K562 (cell line): ENCODE results near the gene GPC2. TPM values are rescaled to one million over a fixed set of nuclear protein-coding genes. Genes with fewer than 3 reads are reported as not detected.

ENCODE experiments used
- KAT2B ChIP-seq: IDR thresholded peaks from one replicate; pipeline ENCODE4 v1.6.1; 2012; ENCODE audit warnings: low read depth, mild to moderate bottlenecking, control low read depth, inconsistent platforms, low read length, moderate library complexity
- NR3C1 ChIP-seq: sonication (generic); formaldehyde crosslinking; IDR thresholded peaks from 2 replicates; pipeline ENCODE4 v1.8.1; 2022; ENCODE audit warnings: missing genetic modification reagents
- PCBP2 ChIP-seq: fragments of 200-400 bp; formaldehyde crosslinking; IDR thresholded peaks from 2 replicates; pipeline ENCODE4 v1.6.1; 2018; ENCODE audit warnings: low read length, low read depth, mild to moderate bottlenecking, moderate library complexity; ENCODE audit not compliant: poor library complexity, severe bottlenecking
- POU5F1 ChIP-seq: fragments of 150-350 bp; IDR thresholded peaks from 2 replicates; pipeline ENCODE4 v1.6.1; 2014; ENCODE audit warnings: borderline replicate concordance, low read length, low read depth, mild to moderate bottlenecking; ENCODE audit not compliant: partially characterized antibody
- SAFB ChIP-seq: fragments of 200-400 bp; formaldehyde crosslinking; IDR thresholded peaks from 2 replicates; pipeline ENCODE4 v1.6.1; 2017; ENCODE audit warnings: low read depth, low read length, borderline replicate concordance
- SMARCA5 ChIP-seq: fragments of 450-650 bp; IDR thresholded peaks from 2 replicates; pipeline ENCODE4 v1.6.1; 2016
- SRF ChIP-seq, 2 experiments: fragments of 250-450, 450-650 bp in 1 of 2; sonication (Bioruptor Pico) in 1 of 2; sonication (generic) in 1 of 2; formaldehyde crosslinking; IDR thresholded peaks; 2 replicates each; pipeline versions ENCODE4 v1.5.0 to v1.5.1; 2020 to 2022; ENCODE audit warnings: mild to moderate bottlenecking in 1 of 2, missing genetic modification reagents in 1 of 2
- THAP12 ChIP-seq: fragments of 250-450 bp; sonication (Bioruptor Pico); IDR thresholded peaks from 2 replicates; pipeline ENCODE4 v1.9.0; 2021; ENCODE audit warnings: mild to moderate bottlenecking, inconsistent platforms
- USF1 ChIP-seq: sonication (generic); formaldehyde crosslinking; IDR thresholded peaks from 2 replicates; pipeline ENCODE4 v1.9.0; 2022; ENCODE audit warnings: mild to moderate bottlenecking, missing genetic modification reagents
- ZBTB34 ChIP-seq: fragments of 250-450 bp; sonication (Bioruptor Pico); IDR thresholded peaks from 2 replicates; pipeline ENCODE4 v1.8.0; 2021; ENCODE audit warnings: mild to moderate bottlenecking, moderate library complexity
- ZFP36 ChIP-seq: fragments of 150-350 bp; IDR thresholded peaks from 2 replicates; pipeline ENCODE4 v1.6.1; 2018; ENCODE audit warnings: low read length, low read depth; ENCODE audit not compliant: partially characterized antibody
- ZNF140 ChIP-seq: fragments of 250-450 bp; sonication (Bioruptor Pico); IDR thresholded peaks from 2 replicates; pipeline ENCODE4 v1.8.0; 2021; ENCODE audit warnings: moderate library complexity, mild to moderate bottlenecking, inconsistent platforms
- ZNF143 ChIP-seq: sonication (generic); formaldehyde crosslinking; IDR thresholded peaks from 2 replicates; pipeline ENCODE4 v1.9.0; 2022; ENCODE audit warnings: mild to moderate bottlenecking, missing genetic modification reagents
- ZNF644 ChIP-seq: fragments of 200-800 bp; sonication (Bioruptor generic); IDR thresholded peaks from 2 replicates; pipeline ENCODE4 v1.6.1; 2016; ENCODE audit warnings: low read depth, missing genetic modification characterization, missing compliant biosample characterization
- ZNF668 ChIP-seq: fragments of 250-450 bp; sonication (Bioruptor Pico); IDR thresholded peaks from 2 replicates; pipeline ENCODE4 v1.8.0; 2022; ENCODE audit warnings: mild to moderate bottlenecking, inconsistent platforms
- polyA plus RNA-seq, 8 experiments: library from polyadenylated mRNA; depleted of rRNA in 4 of 8; stranded (reverse) in 5 of 8; unstranded in 3 of 8; fragments of >200 nt; fragmentation: Nextera tagmentation in 2 of 8; fragmentation: Illumina TruSeq in 1 of 8; extraction: Ambion mirVana in 2 of 8; extraction: Trizol in 1 of 8; gene quantifications; 2 replicates each; pipeline versions ENCODE4 v1.2.1 to v1.2.3, GENCODE V29; 2011 to 2014; ENCODE audit warnings: inconsistent platforms in 1 of 8, missing spikeins in 1 of 8
- total RNA-seq, 7 experiments: library from RNA; depleted of rRNA in 6 of 7; stranded (reverse); fragments of >200 nt in 6 of 7; fragmentation: Illumina TruSeq in 2 of 7; extraction: Trizol in 2 of 7; gene quantifications; 2 replicates each; pipeline versions ENCODE4 v1.2.1 to v1.2.3, GENCODE V29; 2011 to 2021; ENCODE audit warnings: low replicate concordance in 1 of 7

Gene GPC2
- total and polyA plus RNA-seq, 9 of the 15 experiments (the other 6 are each of a cell fraction or from before 2014, with no cell fraction given), result 0.06 to 7.7 (median 1.4) TPM; not detected in 1

- no peak for TF ChIP-seq POU5F1
- no peak for TF ChIP-seq ZNF143 (CRISPR knock-in tag)
- no peak for TF ChIP-seq SAFB
- TF ChIP-seq SMARCA5, result no peak
- TF ChIP-seq ZNF668 (CRISPR knock-in tag), result no peak
- peak in 1 of 2 experiments; percentile 83; a peak in 1 of 4 replicates for TF ChIP-seq SRF (CRISPR knock-in tag; IDR thresholded peaks at IDR 0.05)
- no peak for TF ChIP-seq ZNF140
- TF ChIP-seq KAT2B, result no peak
- TF ChIP-seq ZBTB34 (CRISPR knock-in tag), result no peak
- no peak for TF ChIP-seq ZFP36
- TF ChIP-seq NR3C1, result no peak
- no peak for TF ChIP-seq ZNF644 (tag)
- TF ChIP-seq THAP12 (CRISPR knock-in tag), result no peak
- peak; percentile 98 for TF ChIP-seq USF1
- TF ChIP-seq PCBP2, result no peak
Observed at GRCh38 chr7:100148559-100149328, 28.4 kb downstream of the GPC2 start, which contains the start of gene LAMTOR4 (continued).
